Measurements from ENCODE around the gene TNS4. TPM values are rescaled to one million over a fixed set of nuclear protein-coding genes. Genes with fewer than 3 reads are reported as not detected.
A peak's percentile ranks its signal among the peaks of the same experiment; 100 is the strongest.

Gene TNS4
- total RNA-seq, 1 donor from 2014 or later: not detected

DNA sequence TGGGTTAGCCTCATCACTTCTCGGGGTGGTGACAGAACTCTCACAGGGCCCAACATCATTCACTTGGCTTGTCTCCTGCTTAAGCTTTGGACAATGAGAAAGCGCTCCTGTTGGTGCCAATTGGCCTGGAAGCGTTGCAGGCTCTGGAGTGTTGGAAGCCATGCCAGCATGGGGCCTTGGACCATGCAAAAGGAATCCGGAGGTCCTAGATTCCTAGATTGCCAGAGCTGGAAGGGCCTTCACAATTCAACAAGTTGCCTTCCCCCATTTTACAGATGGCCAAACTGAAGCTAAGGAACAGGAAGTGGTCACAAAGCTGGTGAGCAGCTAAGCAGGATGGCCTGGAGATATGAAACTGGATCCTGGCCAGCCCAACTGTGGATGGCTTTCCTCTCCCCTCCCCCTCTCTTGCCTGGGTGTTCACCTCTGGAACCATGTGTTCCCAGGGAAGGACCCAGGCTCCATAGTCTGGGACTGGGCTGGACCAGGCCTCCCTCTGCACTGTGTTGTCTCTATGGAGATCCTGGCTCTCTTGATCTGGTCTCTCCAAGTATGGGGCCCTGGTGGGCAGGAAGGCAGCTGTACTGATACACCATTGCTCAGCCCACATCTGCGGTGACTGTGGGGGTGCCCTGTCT lies 64.2 kb downstream of the TNS4 start:
- TF ChIP-seq, protein P1, sequence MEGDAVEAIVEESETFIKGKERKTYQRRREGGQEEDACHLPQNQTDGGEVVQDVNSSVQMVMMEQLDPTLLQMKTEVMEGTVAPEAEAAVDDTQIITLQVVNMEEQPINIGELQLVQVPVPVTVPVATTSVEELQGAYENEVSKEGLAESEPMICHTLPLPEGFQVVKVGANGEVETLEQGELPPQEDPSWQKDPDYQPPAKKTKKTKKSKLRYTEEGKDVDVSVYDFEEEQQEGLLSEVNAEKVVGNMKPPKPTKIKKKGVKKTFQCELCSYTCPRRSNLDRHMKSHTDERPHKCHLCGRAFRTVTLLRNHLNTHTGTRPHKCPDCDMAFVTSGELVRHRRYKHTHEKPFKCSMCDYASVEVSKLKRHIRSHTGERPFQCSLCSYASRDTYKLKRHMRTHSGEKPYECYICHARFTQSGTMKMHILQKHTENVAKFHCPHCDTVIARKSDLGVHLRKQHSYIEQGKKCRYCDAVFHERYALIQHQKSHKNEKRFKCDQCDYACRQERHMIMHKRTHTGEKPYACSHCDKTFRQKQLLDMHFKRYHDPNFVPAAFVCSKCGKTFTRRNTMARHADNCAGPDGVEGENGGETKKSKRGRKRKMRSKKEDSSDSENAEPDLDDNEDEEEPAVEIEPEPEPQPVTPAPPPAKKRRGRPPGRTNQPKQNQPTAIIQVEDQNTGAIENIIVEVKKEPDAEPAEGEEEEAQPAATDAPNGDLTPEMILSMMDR (IDR thresholded peaks at IDR 0.05; ENCODE audit: partially characterized antibody, unreplicated experiment): no peak
- H3K27ac Mint-ChIP-seq (ENCODE audit: unreplicated experiment): no peak overlapping the region
- H3K36me3 Mint-ChIP-seq (ENCODE audit: unreplicated experiment): no peaks in the 10 kb centered on the region
- no peaks in the 10 kb centered on the region for H3K4me1 Mint-ChIP-seq (ENCODE audit: low read depth, unreplicated experiment)
- H3K9me3 Mint-ChIP-seq (ENCODE audit: unreplicated experiment): no peaks in the 10 kb centered on the region
- H3K4me3 Mint-ChIP-seq (ENCODE audit: unreplicated experiment): no peak overlapping the region
- DNase-seq: no peak
- H3K27me3 Mint-ChIP-seq (ENCODE audit: unreplicated experiment): no peaks in the 10 kb centered on the region

- TF ChIP-seq, protein P1 (IDR thresholded peaks at IDR 0.05; ENCODE audit: partially characterized antibody, unreplicated experiment): no peak
- Mint-ChIP-seq H3K4me3 (ENCODE audit: unreplicated experiment) (no peak overlapping the region), H3K27me3 (ENCODE audit: unreplicated experiment) (no peaks in the 10 kb centered on the region), H3K9me3 (ENCODE audit: unreplicated experiment) (no peaks in the 10 kb centered on the region), H3K27ac (ENCODE audit: unreplicated experiment) (no peak overlapping the region), H3K4me1 (ENCODE audit: low read depth, unreplicated experiment) (no peaks in the 10 kb centered on the region), H3K36me3 (ENCODE audit: unreplicated experiment) (no peaks in the 10 kb centered on the region)
- no peak for DNase-seq
Measured at GRCh38 chr17:40436636-40437035, 64.8 kb downstream of the TNS4 start.

DNA sequence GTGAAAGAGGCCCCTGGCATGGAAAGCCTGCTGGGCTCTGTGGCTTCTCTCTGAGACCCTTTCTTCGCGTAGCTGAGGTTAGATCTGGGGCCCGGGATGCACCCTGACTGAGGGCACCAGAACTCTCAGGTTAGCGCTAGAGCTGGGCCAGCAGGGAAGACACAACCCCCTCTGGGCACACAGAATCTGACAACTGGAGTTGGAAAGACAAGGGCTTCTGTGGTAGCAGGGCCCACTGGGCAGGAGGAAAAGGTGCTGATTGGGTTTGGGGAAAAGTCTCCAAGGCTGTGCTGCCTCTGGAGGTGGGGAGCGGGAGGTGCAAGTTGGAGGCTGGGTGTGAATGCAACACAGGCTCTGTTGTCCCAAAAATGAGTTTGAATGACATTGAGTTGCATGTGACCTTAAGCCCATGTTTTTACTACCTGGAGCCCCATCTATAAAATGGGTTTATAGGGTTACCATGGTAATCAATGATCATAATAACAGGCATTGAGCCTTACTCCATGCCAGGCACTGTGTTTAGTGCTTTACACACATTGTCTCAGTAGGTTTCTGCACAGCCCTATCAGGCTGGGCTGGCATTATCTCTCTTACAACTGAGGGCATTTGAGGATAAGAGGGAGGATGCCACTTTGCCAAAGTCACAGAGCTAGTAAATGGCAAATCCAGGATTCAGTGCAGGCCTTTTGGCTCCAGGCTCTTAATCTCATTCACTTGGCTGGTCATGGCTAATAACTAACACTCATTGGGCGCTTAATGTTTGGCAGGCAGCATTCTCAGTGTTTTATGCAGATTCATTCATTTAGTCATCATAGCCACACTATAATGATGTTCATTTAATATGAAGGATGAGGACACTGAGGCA lies 67.6 kb downstream of the TNS4 start:
- TF ChIP-seq, protein P1 (IDR thresholded peaks at IDR 0.05; ENCODE audit: partially characterized antibody, unreplicated experiment): peak; percentile 53
- Mint-ChIP-seq H3K4me1 (ENCODE audit: low read depth, unreplicated experiment) (no peaks in the 10 kb centered on the region), H3K27ac (ENCODE audit: unreplicated experiment) (no peak overlapping the region), H3K27me3 (ENCODE audit: unreplicated experiment) (no peaks in the 10 kb centered on the region), H3K36me3 (ENCODE audit: unreplicated experiment) (no peaks in the 10 kb centered on the region), H3K9me3 (ENCODE audit: unreplicated experiment) (no peaks in the 10 kb centered on the region), H3K4me3 (ENCODE audit: unreplicated experiment) (no peak overlapping the region)
- DNase-seq: no peak

DNA sequence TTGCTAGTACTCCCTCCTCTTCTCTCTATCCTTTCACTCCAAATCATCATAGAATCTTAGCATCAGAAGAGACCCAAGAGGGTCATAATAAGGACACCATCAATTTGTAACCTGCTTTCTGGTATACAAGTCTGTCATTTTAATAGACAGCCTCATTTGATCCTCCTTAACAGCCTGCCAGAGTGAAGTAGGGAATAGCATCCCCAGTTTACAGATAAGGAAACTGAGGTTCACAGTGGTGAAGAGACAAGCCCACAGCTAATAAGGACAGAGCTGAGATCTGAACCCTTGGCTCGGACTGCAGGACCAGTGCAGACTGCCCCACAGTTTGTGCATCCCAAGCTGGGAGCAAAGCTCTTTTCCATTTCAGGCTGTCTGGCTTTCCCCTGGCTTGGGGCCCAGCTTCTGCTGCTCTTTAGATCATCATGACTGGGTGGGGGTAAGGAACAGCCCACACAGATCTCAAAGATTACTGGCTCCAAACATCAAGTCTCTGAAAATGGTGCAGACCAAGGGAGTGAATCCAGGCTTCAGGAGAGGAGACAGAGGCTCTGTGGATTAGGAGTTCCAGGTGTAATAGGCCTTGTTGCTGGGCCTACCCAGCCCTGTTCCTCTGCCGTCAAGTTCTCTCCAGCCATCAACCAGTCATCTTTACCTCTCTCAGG lies 68.4 kb downstream of the TNS4 start:
- TF ChIP-seq, protein P1 (IDR thresholded peaks at IDR 0.05; ENCODE audit: partially characterized antibody, unreplicated experiment): no peak
- Mint-ChIP-seq H3K9me3 (ENCODE audit: unreplicated experiment) (no peaks in the 10 kb centered on the region), H3K4me3 (ENCODE audit: unreplicated experiment) (no peak overlapping the region), H3K36me3 (ENCODE audit: unreplicated experiment) (no peaks in the 10 kb centered on the region), H3K4me1 (ENCODE audit: low read depth, unreplicated experiment) (no peaks in the 10 kb centered on the region), H3K27me3 (ENCODE audit: unreplicated experiment) (no peaks in the 10 kb centered on the region), H3K27ac (ENCODE audit: unreplicated experiment) (no peak overlapping the region)
- no peak for DNase-seq
